ENCODE measurements around the gene STX18.

The STX18 gene

DNA sequence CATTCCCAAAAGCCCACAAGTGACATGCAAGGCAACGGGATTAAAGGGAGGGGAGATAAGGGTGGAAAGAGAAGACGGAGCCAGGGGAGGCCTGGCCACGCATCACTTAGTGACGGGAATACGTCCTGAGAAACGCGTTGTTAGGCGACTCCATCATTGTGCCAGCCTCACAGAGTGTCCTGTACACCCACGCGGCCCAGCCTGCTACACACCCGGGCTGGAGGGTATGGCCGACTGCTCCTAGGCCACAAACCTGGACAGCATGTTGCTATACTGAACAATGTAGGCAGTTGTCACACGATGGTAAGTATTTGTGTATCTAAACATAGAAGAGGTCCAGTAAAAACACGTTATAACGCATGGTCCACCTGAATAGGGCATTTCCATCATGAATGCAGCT, 131.6 kb downstream of the STX18 start:
- H3K4me3 ChIP-seq: no peak overlapping the region
- no peak for DNase-seq (ENCODE audit: low read depth, low spot score)
- TF ChIP-seq POLR2AphosphoS5 (IDR thresholded peaks at IDR 0.05; ENCODE audit: borderline replicate concordance, low read depth, low read length) (no peak), EZH2 (IDR thresholded peaks at IDR 0.05) (no peak), FOXP2 (optimal IDR thresholded peaks at IDR 0.05; ENCODE audit: control extremely low read depth, extremely low read length, insufficient read depth) (no peak)
- H3K36me3 ChIP-seq (ENCODE audit: insufficient read depth, low read length): no peaks in the 10 kb centered on the region; the same call in 1 of the 2 replicates
- H3K9ac ChIP-seq (ENCODE audit: insufficient read length): no peak overlapping the region
- no peak overlapping the region for H3K27ac ChIP-seq
- no peaks in the 10 kb centered on the region for H3K9me3 ChIP-seq (ENCODE audit: low read depth, low read length)

DNA sequence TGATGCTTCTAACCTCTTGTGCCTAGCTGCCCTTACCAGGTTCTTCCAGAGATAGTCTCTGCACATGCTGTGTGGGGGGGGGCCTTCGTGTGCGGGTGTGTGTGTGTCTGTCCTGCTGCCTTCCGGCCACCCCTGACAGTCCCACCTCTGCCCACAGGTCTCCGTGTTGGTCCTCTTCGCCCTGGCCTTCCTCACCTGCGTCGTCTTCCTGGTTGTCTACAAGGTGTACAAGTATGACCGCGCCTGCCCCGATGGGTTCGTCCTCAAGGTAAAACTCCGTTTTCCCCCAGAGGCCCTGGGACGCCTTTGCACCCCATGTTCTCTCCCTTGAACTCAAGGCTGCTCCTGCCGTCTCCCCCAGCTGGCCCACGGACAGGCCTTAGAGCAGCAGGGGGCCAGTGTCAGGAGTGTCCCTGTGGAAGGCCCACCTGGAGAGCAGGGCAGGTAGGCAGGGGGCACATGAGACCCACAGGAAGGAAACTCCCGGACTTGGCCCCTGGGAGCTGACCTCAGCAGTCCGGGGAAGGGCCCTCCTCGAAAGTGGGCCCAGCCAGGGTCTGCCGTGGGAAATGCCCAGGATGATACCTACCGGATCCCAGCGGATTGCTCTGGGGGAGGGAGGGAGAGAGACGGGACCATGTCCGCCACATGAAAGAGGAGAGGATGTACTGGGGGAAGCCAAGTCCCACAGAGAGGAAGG, 132.3 kb downstream of the STX18 start:
- TF ChIP-seq POLR2AphosphoS5 (IDR thresholded peaks at IDR 0.05; ENCODE audit: borderline replicate concordance, low read depth, low read length) (no peak), EZH2 (IDR thresholded peaks at IDR 0.05) (no peak)
- H3K4me3 ChIP-seq: no peak overlapping the region

DNA sequence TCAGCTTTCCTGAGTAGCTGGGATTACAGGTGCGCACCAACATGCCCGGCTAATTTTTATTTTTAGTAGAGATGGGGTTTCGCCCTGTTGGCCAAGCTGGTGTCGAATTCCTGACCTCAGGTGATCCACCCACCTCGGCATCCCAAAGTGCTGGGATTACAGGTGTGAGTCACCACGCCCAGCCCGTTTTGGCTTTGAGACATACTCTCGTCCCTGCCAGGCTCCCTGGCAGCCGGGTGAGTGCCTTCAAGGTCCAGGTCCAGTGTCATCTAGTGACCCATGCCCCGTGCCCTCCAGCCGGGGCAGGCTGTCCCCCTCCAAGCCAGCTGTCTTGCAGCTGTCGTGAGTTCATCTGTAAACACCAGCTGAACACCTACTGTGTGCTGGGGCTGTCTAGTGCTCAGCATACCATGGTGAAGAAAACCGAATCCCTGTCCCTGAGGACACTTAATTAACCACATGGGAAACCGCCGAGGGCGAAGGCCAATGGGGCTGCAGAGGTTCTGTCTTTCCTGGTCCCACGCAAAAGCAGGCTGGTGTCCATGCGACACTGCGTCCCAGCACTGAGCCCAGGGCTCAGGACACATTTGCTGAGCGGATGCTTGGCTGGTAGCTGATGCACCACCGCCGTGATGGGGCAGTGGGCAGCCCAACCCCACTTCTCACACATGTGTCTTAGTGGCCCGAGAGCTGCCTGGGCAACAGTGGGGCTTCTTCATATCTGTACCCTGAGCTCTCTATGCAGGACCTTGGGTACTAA, 133.1 kb downstream of the STX18 start:
- H3K36me3 ChIP-seq (ENCODE audit: insufficient read depth, low read length): no peaks in the 10 kb centered on the region; the same call in 1 of the 2 replicates
- H3K27ac ChIP-seq: no peak overlapping the region
- TF ChIP-seq POLR2AphosphoS5 (IDR thresholded peaks at IDR 0.05; ENCODE audit: borderline replicate concordance, low read depth, low read length) (no peak), EZH2 (IDR thresholded peaks at IDR 0.05) (no peak), FOXP2 (optimal IDR thresholded peaks at IDR 0.05; ENCODE audit: control extremely low read depth, extremely low read length, insufficient read depth) (no peak)
- DNase-seq (ENCODE audit: low read depth, low spot score): no peak
- no peaks in the 10 kb centered on the region for H3K9me3 ChIP-seq (ENCODE audit: low read depth, low read length)
- no peak overlapping the region for H3K9ac ChIP-seq (ENCODE audit: insufficient read length)
- H3K4me3 ChIP-seq: no peak overlapping the region

More for the DNA sequence above, 132.3 kb downstream of the STX18 start:
- Histone ChIP-seq H3K36me3 (ENCODE audit: insufficient read depth, low read length) (no peaks in the 10 kb centered on the region; the same call in 1 of the 2 replicates), H3K9ac (ENCODE audit: insufficient read length) (no peak overlapping the region), H3K27ac (no peak overlapping the region), H3K9me3 (ENCODE audit: low read depth, low read length) (no peaks in the 10 kb centered on the region)
- DNase-seq (ENCODE audit: low read depth, low spot score): no peak

DNA sequence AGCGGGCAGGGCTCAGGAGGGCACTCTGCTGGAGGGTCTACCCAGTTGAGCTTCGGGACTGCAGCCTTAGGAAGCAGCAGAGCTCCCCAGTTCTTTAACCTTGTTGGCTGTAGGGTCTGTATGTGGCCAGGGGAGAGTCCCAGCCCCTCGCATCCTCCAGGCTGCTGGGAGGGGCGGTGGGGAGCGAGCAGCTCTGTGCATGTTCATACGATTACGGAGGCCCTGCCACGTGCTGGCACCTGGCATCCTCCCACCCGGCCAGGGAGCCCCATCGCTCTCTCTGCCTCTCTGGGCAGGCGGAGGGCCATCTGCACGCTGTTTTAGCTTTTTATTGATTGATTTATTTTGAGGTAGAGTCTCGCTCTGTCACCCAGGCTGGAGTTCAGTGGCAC, 133.7 kb downstream of the STX18 start:
- Histone ChIP-seq H3K27ac (no peak overlapping the region), H3K9me3 (ENCODE audit: low read depth, low read length) (no peaks in the 10 kb centered on the region), H3K9ac (ENCODE audit: insufficient read length) (no peak overlapping the region), H3K36me3 (ENCODE audit: insufficient read depth, low read length) (no peaks in the 10 kb centered on the region; the same call in 1 of the 2 replicates), H3K4me3 (no peak overlapping the region)
- no peak for DNase-seq (ENCODE audit: low read depth, low spot score)
- no peak for TF ChIP-seq FOXP2 (optimal IDR thresholded peaks at IDR 0.05; ENCODE audit: control extremely low read depth, extremely low read length, insufficient read depth)
- no peak for TF ChIP-seq POLR2AphosphoS5 (IDR thresholded peaks at IDR 0.05; ENCODE audit: borderline replicate concordance, low read depth, low read length)
- TF ChIP-seq EZH2 (IDR thresholded peaks at IDR 0.05): no peak

DNA sequence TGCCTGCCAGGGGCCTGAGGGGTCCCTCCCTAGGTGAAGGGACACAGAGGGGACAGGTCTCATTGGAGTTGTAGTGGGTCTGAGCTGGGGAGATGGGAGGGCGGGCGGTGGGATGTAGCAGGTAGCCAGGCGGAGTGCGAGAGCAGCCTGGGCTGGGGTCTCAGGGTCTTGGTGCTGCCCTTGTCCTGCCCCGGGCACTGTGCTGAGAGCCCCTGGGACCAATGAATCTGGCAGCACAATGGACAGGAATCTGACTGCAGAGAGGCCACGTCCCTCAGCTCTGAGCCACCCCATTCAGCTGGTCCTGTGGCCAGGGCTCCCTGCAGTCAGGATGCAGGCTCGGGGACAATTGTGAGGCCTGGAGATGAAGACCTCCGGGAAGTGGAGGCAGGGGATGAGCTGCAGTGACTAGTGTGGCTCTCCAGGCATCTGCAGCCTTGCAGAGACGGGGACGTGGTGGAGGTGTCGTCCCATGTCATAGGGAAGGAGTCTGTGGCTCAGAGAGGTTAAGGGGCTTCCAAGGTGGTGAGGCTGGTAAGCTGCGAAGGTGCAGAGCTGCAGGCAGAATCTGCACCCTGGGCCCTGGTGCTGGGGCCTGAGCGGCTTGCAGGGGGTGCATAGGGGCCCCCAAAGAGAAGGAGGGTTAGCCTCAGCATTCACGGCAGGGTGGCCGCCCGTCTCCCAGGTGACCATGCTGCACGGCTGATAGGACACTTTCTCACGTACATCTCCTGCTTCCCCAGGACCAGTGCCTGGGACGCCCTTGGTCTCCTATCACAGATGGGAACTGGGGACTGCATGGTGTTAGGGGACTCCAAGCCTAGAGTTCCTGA, 134.3 kb downstream of the STX18 start:
- Histone ChIP-seq H3K9ac (ENCODE audit: insufficient read length) (no peak overlapping the region), H3K4me3 (no peak overlapping the region), H3K9me3 (ENCODE audit: low read depth, low read length) (no peaks in the 10 kb centered on the region), H3K36me3 (ENCODE audit: insufficient read depth, low read length) (peaks cover 4% of the 10 kb centered on the region; the same call in 1 of the 2 replicates), H3K27ac (no peak overlapping the region)
- TF ChIP-seq EZH2 (IDR thresholded peaks at IDR 0.05): no peak
- TF ChIP-seq POLR2AphosphoS5 (IDR thresholded peaks at IDR 0.05; ENCODE audit: borderline replicate concordance, low read depth, low read length): no peak
- TF ChIP-seq FOXP2 (optimal IDR thresholded peaks at IDR 0.05; ENCODE audit: control extremely low read depth, extremely low read length, insufficient read depth): no peak
- DNase-seq (ENCODE audit: low read depth, low spot score): no peak

DNA sequence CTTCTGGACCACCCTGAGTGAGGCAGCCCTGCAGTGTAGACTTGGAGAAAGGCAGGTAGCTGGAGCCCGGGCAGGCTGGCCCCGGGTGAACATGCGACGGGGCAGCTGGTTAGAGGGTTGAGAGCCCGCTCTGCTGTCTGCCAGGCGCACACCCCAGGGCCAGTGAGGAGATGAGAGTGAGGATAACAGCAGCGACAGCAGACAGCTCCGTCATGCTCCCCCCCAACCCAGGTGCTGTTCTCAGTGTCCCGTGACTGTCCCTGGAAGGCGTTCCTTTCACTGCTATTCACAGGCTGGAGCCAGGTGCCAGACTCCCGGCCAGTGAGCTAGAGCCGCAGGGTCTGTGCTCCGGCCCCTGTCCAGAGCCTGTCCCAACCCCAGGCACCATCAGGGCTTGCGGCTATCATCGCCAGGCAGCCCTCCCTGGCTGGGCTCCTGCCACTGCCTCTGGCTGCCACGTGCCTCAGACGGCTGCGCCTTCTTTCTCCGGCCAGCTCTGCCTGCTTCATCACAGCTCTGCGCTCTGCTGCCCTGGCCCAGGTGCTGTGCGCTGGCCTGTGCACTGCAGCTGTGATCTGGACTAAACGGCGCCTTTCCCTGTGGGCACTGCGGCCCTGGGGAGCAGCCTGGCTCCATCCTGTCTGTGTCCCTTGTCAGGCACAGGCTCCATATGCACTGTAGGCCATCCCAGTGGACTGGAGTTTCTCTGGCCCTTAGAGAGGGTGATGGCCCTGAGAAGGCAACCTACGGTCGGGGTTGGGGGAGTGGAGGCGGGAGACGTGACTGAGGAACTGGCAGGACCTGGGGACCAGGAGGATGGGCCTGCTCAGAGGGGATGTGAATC, 135.2 kb downstream of the STX18 start:
- TF ChIP-seq FOXP2 (optimal IDR thresholded peaks at IDR 0.05; ENCODE audit: control extremely low read depth, extremely low read length, insufficient read depth): no peak
- no peak for TF ChIP-seq EZH2 (IDR thresholded peaks at IDR 0.05)
- TF ChIP-seq POLR2AphosphoS5 (IDR thresholded peaks at IDR 0.05; ENCODE audit: borderline replicate concordance, low read depth, low read length): no peak
- H3K27ac ChIP-seq: no peak overlapping the region
- no peak overlapping the region for H3K9ac ChIP-seq (ENCODE audit: insufficient read length)

DNA sequence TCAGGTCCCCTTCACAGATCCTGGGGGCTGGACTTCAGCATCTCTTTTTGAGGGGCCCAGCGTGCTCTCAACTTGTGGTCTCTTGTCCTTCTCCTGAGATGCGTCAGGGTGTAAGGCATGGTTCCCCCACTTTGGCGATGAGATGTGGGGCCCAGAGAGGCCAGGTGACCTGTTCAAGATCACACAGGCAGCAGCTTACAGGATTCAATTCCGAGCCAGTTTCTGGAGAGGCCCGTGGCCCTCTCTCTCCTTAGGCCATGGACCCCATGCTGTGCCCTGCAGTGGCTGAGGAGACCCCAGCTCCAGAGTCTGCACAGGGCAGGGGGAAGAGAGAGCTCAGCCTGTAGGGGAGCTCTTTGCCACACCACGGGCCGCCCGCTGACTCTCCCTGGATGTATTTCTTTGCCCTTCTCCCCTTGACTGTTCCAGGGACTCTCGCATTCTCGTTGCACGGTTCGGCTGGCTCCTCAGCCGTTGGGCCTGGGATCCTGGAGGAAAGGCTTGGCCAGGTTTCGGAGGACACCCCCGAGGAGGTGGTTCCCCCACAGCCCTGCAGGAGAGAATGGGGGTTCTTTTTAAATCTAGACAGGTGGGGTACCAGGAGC, 136.4 kb downstream of the STX18 start:
- TF ChIP-seq FOXP2 (optimal IDR thresholded peaks at IDR 0.05; ENCODE audit: control extremely low read depth, extremely low read length, insufficient read depth): no peak
- TF ChIP-seq POLR2AphosphoS5 (IDR thresholded peaks at IDR 0.05; ENCODE audit: borderline replicate concordance, low read depth, low read length): no peak
- no peak for TF ChIP-seq EZH2 (IDR thresholded peaks at IDR 0.05)

More for the DNA sequence above, 135.2 kb downstream of the STX18 start:
- no peak overlapping the region for H3K4me3 ChIP-seq
- H3K9me3 ChIP-seq (ENCODE audit: low read depth, low read length): no peaks in the 10 kb centered on the region
- peaks cover 4% of the 10 kb centered on the region; the same call in 1 of the 2 replicates for H3K36me3 ChIP-seq (ENCODE audit: insufficient read depth, low read length)
- DNase-seq (ENCODE audit: low read depth, low spot score): no peak

More for the DNA sequence above, 136.4 kb downstream of the STX18 start:
- DNase-seq (ENCODE audit: low read depth, low spot score): no peak
- Histone ChIP-seq H3K9me3 (ENCODE audit: low read depth, low read length) (no peaks in the 10 kb centered on the region), H3K9ac (ENCODE audit: insufficient read length) (no peak overlapping the region), H3K4me3 (no peak overlapping the region), H3K36me3 (ENCODE audit: insufficient read depth, low read length) (peaks cover 5% of the 10 kb centered on the region), H3K27ac (no peak overlapping the region)
